Neural progenitor cell (in vitro differentiated cells): ENCODE measurements around the gene EPX.

Experiments used
- CTCF ChIP-seq: fragments of 200-600 bp; sonication (generic); IDR thresholded peaks from 2 replicates; pipeline ENCODE4 v1.5.1; 2017; ENCODE audit warnings: antibody characterized with exemption, mild to moderate bottlenecking
- EZH2 ChIP-seq: fragments of 200-600 bp; sonication (generic); IDR thresholded peaks from 2 replicates; pipeline ENCODE4 v1.6.1; 2017; ENCODE audit warnings: antibody characterized with exemption, mild to moderate bottlenecking, moderate library complexity
- EZH2phosphoT487 ChIP-seq: fragments of 200-600 bp; sonication (generic); IDR thresholded peaks from 2 replicates; pipeline ENCODE4 v1.6.1; 2017; ENCODE audit warnings: antibody characterized with exemption

- TF ChIP-seq EZH2phosphoT487 = no peak
- no peak for TF ChIP-seq CTCF
- no peak for TF ChIP-seq EZH2
Observed at GRCh38 chr17:58229384-58229783, 36.9 kb downstream of the EPX start.
